PC-3 (cell line): ENCODE data around the gene FCAMR. TPM values are rescaled to one million over a fixed set of nuclear protein-coding genes. Genes with fewer than 3 reads are reported as not detected.

ENCODE experiments used
- ATAC-seq: fragments of 200-7000 bp; cut with Tn5 transposase; 2 replicates; pipeline ENCODE4 v1.9.1; 2020; ENCODE audit warnings: mild to moderate bottlenecking, moderate library complexity
- BruUV-seq: library from RNA; stranded (reverse); fragments of 400-500 nt; replicated peaks from 2 replicates; lab custom pipeline; 2021; lab: Mats Ljungman, UMichigan
- CTCF ChIA-PET: fragments of 300-600 bp; sonication (Branson Sonifier 250); formaldehyde crosslinking; loops from one replicate; lab custom pipeline; 2022; ENCODE audit warnings: antibody characterized with exemption; lab: Charles Lee
- POLR2A ChIA-PET: fragments of 300-600 bp; sonication (Branson Sonifier 250); formaldehyde crosslinking; loops from one replicate; lab custom pipeline; 2022; ENCODE audit warnings: antibody characterized with exemption; ENCODE audit not compliant: unreplicated experiment; lab: Charles Lee
- DNase-seq: peaks from one replicate; pipeline ENCODE4 v3.0.0-alpha.2; 2015
- H2AFZ ChIP-seq: fragments of 300-600 bp; sonication (generic); 2 replicates; pipeline ENCODE4 v1.6.0; 2016; ENCODE audit warnings: antibody characterized with exemption, low read length
- H3F3A ChIP-seq: fragments of 300-600 bp; sonication (generic); one replicate; pipeline ENCODE4 v1.6.0; 2017; ENCODE audit warnings: antibody characterized with exemption, low read length, control low read depth, mild to moderate bottlenecking; ENCODE audit not compliant: unreplicated experiment
- H3K27ac ChIP-seq: fragments of 300-600 bp; sonication (generic); 2 replicates; pipeline ENCODE4 v1.5.1; 2016; ENCODE audit warnings: mild to moderate bottlenecking, low read length
- H3K27me3 ChIP-seq: fragments of 300-600 bp; sonication (generic); 2 replicates; pipeline ENCODE4 v1.6.1; 2016; ENCODE audit warnings: low read length, mixed read lengths
- H3K36me3 ChIP-seq: fragments of 300-600 bp; sonication (generic); 2 replicates; pipeline ENCODE4 v1.6.1; 2016; ENCODE audit warnings: low read depth, mixed run types, low read length, mixed read lengths
- H3K4me1 ChIP-seq: fragments of 300-600 bp; sonication (generic); 2 replicates; pipeline ENCODE4 v1.5.1; 2016; ENCODE audit warnings: low read length; ENCODE audit not compliant: insufficient read depth
- H3K4me2 ChIP-seq: fragments of 300-600 bp; sonication (generic); 2 replicates; pipeline ENCODE4 v1.6.0; 2016; ENCODE audit warnings: low read length
- H3K4me3 ChIP-seq: fragments of 300-600 bp; sonication (generic); 2 replicates; pipeline ENCODE4 v1.5.1; 2016; ENCODE audit warnings: mild to moderate bottlenecking, low read length, mixed read lengths
- H3K79me2 ChIP-seq: fragments of 300-600 bp; sonication (generic); 2 replicates; pipeline ENCODE4 v1.6.1; 2017; ENCODE audit warnings: low read length, mixed read lengths
- H3K9ac ChIP-seq: fragments of 300-600 bp; sonication (generic); 2 replicates; pipeline ENCODE4 v1.6.0; 2016; ENCODE audit warnings: mild to moderate bottlenecking, low read length
- H3K9me2 ChIP-seq: fragments of 300-600 bp; sonication (generic); replicated peaks from 2 replicates; pipeline ENCODE4 v1.6.1; 2016; ENCODE audit warnings: mixed run types, low read length, mixed read lengths
- H3K9me3 ChIP-seq: fragments of 300-600 bp; sonication (generic); 2 replicates; pipeline ENCODE4 v1.6.1; 2016; ENCODE audit warnings: low read length, mixed read lengths
- H4K20me1 ChIP-seq: fragments of 300-600 bp; sonication (generic); 2 replicates; pipeline ENCODE4 v1.6.1; 2016; ENCODE audit warnings: low read length, mixed read lengths
- EZH2 ChIP-seq: fragments of 300-600 bp; sonication (generic); IDR thresholded peaks from one replicate; pipeline ENCODE4 v1.6.1; 2017; ENCODE audit warnings: antibody characterized with exemption, mild to moderate bottlenecking, low read length; ENCODE audit not compliant: unreplicated experiment
- EZH2phosphoT487 ChIP-seq: fragments of 300-600 bp; sonication (generic); IDR thresholded peaks from 2 replicates; pipeline ENCODE4 v1.6.1; 2018; ENCODE audit warnings: mild to moderate bottlenecking, antibody characterized with exemption, low read length, borderline replicate concordance
- intact Hi-C: fragments of 100-400 bp; cut with micrococcal nuclease; formaldehyde crosslinking; loops from 2 replicates; pipeline ENCODE4 v1.9.0; 2023
- total RNA-seq: library from RNA; depleted of rRNA; stranded (reverse); fragments of >200 nt; gene quantifications from 2 replicates; pipeline ENCODE4 v1.2.3, GENCODE V29; 2014
- TF ChIP-seq, protein P1 (sequence below): fragments of 300-600 bp; sonication (generic); conservative IDR thresholded peaks from 2 replicates; pipeline ENCODE4 v1.5.1; 2017; ENCODE audit warnings: antibody characterized with exemption, low read depth, mild to moderate bottlenecking, low read length

FCAMR gene
- total RNA-seq, 1 experiment from 2014 or later = not detected

GRCh38 chr1:206960676-206961386 is 9.4 kb downstream of the FCAMR start:
- ChIA-PET POLR2A (interaction anchor here (0.8 kb wide), 1 partner anchor 64 kb away, joined by 5 read pairs; no protein-coding TSS in a partner anchor), CTCF (no interaction called here)
- TF ChIP-seq EZH2 = no peak
- TF ChIP-seq, protein P1, sequence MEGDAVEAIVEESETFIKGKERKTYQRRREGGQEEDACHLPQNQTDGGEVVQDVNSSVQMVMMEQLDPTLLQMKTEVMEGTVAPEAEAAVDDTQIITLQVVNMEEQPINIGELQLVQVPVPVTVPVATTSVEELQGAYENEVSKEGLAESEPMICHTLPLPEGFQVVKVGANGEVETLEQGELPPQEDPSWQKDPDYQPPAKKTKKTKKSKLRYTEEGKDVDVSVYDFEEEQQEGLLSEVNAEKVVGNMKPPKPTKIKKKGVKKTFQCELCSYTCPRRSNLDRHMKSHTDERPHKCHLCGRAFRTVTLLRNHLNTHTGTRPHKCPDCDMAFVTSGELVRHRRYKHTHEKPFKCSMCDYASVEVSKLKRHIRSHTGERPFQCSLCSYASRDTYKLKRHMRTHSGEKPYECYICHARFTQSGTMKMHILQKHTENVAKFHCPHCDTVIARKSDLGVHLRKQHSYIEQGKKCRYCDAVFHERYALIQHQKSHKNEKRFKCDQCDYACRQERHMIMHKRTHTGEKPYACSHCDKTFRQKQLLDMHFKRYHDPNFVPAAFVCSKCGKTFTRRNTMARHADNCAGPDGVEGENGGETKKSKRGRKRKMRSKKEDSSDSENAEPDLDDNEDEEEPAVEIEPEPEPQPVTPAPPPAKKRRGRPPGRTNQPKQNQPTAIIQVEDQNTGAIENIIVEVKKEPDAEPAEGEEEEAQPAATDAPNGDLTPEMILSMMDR = no peak
- TF ChIP-seq EZH2phosphoT487 = no peak
- Histone ChIP-seq H3K4me2 (no peak overlapping the region), H3K9me3 (no peaks in the 10 kb centered on the region), H3F3A (no peaks in the 10 kb centered on the region), H3K27ac (no peak overlapping the region), H3K9ac (no peak overlapping the region), H3K79me2 (no peaks in the 10 kb centered on the region), H4K20me1 (no peaks in the 10 kb centered on the region), H3K9me2 (no peaks in the 10 kb centered on the region), H3K27me3 (no peaks in the 10 kb centered on the region), H3K36me3 (no peaks in the 10 kb centered on the region), H3K4me3 (no peak overlapping the region), H3K4me1 (no peaks in the 10 kb centered on the region), H2AFZ (no peak overlapping the region)
- no peak for DNase-seq
- ATAC-seq = no peak
- intact Hi-C loops = no loop called here
- BruUV-seq = no TSS peak

DNA sequence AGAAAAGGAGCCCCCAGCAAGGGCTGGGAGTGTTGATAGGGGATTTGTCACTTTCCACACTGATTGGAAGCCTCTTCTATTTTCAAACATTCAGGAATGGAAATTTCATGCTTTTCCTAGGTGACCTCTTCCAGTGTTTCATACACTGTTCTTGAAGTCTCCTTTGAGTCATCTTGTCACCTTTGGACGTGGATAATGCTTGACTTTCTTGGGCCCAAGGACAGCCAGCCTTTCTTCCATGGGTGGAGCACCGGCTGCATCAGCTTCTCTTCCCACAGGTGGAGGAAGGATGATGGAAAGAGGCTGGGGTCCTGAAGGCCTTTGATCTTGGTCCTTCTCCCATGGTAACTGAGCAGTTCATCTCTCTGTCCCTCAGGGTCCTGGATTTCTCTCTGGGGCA is 12.1 kb downstream of the FCAMR start:
- TF ChIP-seq, protein P1 = no peak
- TF ChIP-seq EZH2 = no peak
- no peak for TF ChIP-seq EZH2phosphoT487
- Histone ChIP-seq H3K4me3 (no peak overlapping the region), H2AFZ (no peak overlapping the region), H3F3A (no peaks in the 10 kb centered on the region), H3K9me2 (no peaks in the 10 kb centered on the region), H3K4me1 (no peaks in the 10 kb centered on the region), H3K36me3 (no peaks in the 10 kb centered on the region), H3K4me2 (no peak overlapping the region), H3K27me3 (no peaks in the 10 kb centered on the region), H4K20me1 (no peaks in the 10 kb centered on the region), H3K9me3 (no peaks in the 10 kb centered on the region), H3K79me2 (no peaks in the 10 kb centered on the region), H3K9ac (no peak overlapping the region), H3K27ac (no peak overlapping the region)
- ATAC-seq (no peak), DNase-seq (no peak)
- no TSS peak for BruUV-seq
- ChIA-PET POLR2A (no interaction called here), CTCF (interaction anchor here (0.6 kb wide), 1 partner anchor 24 kb away, joined by 3 read pairs; no protein-coding TSS in a partner anchor)
- intact Hi-C loops = no loop called here

DNA sequence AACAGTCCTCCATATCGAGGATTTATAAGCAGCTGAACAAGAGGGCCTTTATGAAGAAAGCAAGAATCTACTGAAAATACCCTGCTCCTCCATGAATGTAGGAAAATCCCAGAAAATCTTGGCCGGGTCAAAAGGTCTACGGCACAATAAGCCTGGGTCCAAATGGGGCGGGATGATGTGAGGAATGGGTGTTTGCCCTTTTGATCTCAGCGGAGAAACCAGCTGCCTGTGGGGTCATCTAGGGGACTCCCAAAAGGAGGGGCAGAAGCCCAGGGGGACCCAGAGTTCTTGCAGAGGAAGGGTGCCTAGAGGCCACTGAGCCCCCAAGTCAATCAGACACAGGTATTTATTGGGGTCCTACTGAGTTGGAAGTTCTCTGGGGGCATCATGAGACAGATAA is 12.6 kb downstream of the FCAMR start:
- intact Hi-C loops = no loop called here
- Histone ChIP-seq H3K9me2 (no peaks in the 10 kb centered on the region), H3K27ac (no peak overlapping the region), H3K4me3 (no peak overlapping the region), H3K27me3 (no peaks in the 10 kb centered on the region), H3K9me3 (no peaks in the 10 kb centered on the region), H3K79me2 (no peaks in the 10 kb centered on the region), H3F3A (no peaks in the 10 kb centered on the region), H3K4me2 (no peak overlapping the region), H3K4me1 (no peaks in the 10 kb centered on the region), H2AFZ (no peak overlapping the region), H3K36me3 (no peaks in the 10 kb centered on the region), H3K9ac (no peak overlapping the region), H4K20me1 (no peaks in the 10 kb centered on the region)
- TF ChIP-seq EZH2phosphoT487 (no peak), EZH2 (no peak)
- TF ChIP-seq, protein P1 = no peak
- no TSS peak for BruUV-seq
- DNase-seq = no peak
- POLR2A ChIA-PET = no interaction called here
- CTCF ChIA-PET = interaction anchor here (0.6 kb wide), 1 partner anchor 25 kb away, joined by 3 read pairs; no protein-coding TSS in a partner anchor
- no peak for ATAC-seq
